Measurements from ENCODE around the gene RPL7L1.

RPL7L1 gene

DNA sequence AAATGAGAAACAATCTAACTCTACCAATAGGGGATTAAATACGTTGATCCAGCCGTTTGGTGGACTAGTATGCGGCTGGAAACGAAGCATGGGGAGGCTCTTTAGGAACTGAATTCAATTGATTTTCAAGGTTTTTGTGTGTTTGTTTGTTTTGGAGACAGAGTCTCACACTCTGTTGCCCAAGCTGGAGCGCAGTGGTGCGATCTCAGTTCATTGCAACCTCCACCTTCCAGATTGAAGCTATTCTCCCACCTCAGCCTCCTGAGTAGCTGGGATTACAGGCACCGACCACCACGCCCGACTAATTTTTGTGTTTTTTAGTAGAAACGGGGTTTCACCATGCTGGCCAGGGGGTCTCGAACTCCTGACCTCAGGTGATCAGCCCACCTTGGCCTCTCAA, 57.0 kb downstream of the RPL7L1 start:
- DNase-seq, result no peak

DNA sequence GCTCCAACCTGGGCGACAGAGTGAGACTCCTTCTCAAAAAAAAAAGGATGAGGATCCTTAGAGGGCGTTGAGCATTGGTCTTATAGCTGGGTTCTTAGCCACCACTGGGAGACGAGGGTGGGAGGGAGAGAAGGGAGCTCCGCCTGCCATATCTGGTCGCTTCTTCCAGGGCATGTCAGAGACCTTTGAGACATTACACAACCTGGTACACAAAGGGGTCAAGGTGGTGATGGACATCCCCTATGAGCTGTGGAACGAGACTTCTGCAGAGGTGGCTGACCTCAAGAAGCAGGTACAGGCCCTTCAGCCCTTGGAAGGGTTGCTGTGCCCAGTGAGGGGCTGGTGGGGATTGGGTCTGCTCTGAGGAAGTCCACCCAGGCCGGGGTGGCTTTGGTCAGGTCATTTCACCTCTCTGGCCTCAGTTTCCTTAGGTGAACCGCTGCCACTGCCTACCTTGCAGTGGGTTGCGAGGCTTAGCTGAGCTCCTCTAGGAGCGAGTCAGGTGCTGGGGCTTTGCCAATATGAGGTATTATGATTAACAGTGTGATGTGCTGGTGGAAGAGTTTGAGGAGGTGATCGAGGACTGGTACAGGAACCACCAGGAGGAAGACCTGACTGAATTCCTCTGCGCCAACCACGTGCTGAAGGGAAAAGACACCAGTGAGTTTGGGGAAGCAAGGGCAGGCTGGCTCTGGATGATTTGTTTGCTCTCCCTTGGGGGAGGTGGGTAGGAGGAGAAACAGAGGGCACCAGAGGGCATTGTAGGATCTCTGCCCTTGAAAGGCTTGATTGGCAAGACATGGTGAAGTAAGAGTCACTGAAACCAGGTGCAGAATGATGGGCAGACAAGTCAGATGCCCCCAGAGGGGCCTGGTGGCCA, 58.4 kb downstream of the RPL7L1 start:
- no peak for DNase-seq

DNA sequence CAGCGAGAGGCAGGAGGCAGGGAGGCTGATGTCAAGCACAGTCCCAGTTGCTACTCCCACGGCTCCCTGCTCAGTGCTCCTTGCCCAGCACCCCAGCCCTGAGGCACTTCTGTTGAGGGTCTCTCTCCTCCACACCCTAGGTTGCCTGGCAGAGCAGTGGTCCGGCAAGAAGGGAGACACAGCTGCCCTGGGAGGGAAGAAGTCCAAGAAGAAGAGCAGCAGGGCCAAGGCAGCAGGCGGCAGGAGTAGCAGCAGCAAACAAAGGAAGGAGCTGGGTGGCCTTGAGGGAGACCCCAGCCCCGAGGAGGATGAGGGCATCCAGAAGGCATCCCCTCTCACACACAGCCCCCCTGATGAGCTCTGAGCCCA, 59.0 kb downstream of the RPL7L1 start:
- no peak for DNase-seq

DNA sequence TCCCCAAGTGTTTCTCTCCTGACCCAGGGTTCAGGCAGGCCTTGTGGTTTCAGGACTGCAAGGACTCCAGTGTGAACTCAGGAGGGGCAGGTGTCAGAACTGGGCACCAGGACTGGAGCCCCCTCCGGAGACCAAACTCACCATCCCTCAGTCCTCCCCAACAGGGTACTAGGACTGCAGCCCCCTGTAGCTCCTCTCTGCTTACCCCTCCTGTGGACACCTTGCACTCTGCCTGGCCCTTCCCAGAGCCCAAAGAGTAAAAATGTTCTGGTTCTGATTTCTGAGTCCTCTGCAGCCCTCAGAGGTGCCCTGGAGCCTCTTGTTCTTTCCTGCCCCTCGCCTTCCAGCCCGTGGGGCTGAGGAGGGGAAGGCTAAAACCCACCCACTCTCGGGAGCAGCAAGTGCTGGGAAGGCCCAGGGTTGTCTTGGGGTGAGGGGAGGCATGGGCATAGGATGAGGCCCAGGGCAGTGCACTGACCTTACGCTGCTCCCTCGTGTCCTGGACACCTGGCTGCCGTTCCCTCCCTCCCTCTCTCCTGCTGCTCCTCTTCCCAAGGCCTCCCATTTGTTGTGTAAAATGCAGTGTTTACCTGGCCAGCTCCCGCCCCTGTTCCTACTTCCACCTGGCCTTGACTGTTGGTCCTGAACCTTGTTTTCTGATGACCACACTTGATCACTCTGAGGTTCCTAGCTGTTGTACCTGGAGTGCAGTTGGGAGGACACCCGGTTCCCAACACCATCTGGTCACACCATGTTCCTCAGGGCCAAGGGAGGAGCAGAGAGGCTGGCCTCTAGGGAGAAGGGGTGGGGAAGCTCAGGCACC, 59.8 kb downstream of the RPL7L1 start:
- no peak for DNase-seq

All from fibroblast of skin of right quadriceps (primary cell).